ENCODE measurements around the gene KIAA0753.

The KIAA0753 gene

DNA sequence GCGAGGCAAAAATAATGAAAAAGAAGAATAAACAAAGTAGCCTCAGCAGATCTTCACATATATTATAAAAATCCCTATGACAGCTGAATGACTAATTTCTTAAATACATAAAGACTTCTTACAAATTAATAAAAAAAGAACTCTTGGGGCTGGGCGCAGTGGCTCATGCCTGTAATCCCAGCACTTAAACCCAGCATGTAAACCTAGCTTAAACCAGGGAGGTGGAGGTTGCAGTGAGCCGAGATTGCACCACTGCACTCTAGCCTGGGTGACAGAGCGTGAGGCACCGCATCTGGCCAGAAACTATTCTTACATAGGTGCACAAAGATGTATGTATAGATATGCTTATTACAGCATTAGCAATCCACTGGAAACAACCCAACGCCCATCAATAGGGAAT, 38.7 kb upstream of the KIAA0753 start:
- Histone ChIP-seq H3K36me3 (no peaks in the 10 kb centered on the region), H3K9me3 (ENCODE audit: severe bottlenecking) (no peaks in the 10 kb centered on the region), H3K4me3 (ENCODE audit: low read depth, low read length) (no peak overlapping the region), H3K27me3 (ENCODE audit: insufficient read depth, low read depth, severe bottlenecking) (peaks cover 19% of the 10 kb centered on the region), H3K27ac (no peak overlapping the region)
- no peak for TF ChIP-seq CTCF (IDR thresholded peaks at IDR 0.05; ENCODE audit: low read depth, low read length)
- no peak for DNase-seq

DNA sequence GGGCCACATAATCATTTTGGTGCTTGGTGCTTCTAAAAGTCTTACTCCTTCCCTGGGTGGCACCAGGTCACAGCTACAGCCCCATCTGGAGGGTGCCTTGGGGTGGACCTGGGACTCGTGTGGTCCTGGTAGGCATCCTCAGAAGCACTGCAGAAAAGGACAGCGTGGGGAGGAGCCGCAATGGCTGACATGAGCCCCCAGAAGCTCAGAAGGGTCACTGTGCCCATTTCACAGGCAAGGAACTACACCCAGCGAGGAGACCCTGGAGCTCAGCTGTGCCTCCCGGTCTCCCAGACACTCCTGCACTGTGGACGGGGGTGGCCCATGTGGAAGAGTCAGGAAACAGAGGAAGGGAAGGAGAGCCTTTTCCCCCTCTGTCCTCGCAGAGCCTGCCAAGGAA, 37.4 kb upstream of the KIAA0753 start:
- DNase-seq, result no peak
- no peak for TF ChIP-seq CTCF (IDR thresholded peaks at IDR 0.05; ENCODE audit: low read depth, low read length)
- Histone ChIP-seq H3K27me3 (ENCODE audit: insufficient read depth, low read depth, severe bottlenecking) (peaks cover 10% of the 10 kb centered on the region), H3K9me3 (ENCODE audit: severe bottlenecking) (no peaks in the 10 kb centered on the region), H3K27ac (no peak overlapping the region), H3K36me3 (no peaks in the 10 kb centered on the region), H3K4me3 (ENCODE audit: low read depth, low read length) (no peak overlapping the region)

DNA sequence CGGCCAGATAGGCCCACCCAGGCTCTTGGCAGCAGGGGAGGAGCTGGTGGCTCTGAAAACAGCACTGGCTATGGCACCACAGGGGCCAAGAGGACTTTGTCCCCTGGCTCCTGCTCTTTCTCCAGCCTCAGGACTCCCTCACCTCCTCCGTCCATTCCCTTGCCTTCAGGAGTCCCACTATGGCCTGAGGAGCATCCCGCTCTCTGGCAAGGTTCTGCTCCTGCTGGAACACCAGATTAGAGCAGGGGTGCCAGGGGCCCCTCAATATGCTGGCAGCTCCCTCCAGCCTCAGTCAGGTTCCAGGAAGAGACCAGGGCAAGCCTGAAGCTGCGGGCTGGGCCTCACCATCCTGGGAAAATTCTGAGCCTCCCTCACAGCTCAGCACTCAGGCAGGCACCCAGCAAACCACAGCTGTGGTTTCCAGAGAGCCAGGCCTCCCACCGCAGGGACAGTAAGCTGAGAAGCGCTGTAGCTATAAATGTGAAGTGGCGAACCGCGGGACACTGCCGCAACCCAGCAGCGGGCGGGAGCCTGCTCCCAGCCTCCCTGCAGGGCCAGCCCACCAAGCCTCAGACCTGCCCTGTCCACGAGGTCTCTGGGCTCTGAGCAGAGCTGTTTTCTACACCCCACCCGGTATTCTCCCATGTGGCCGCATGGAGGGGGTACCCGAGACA, 36.8 kb upstream of the KIAA0753 start:
- H3K4me3 ChIP-seq (ENCODE audit: low read depth, low read length), result no peak overlapping the region
- no peaks in the 10 kb centered on the region for H3K36me3 ChIP-seq
- no peak for DNase-seq
- H3K9me3 ChIP-seq (ENCODE audit: severe bottlenecking), result no peaks in the 10 kb centered on the region
- no peak for TF ChIP-seq CTCF (IDR thresholded peaks at IDR 0.05; ENCODE audit: low read depth, low read length)
- H3K27ac ChIP-seq, result no peak overlapping the region
- H3K27me3 ChIP-seq (ENCODE audit: insufficient read depth, low read depth, severe bottlenecking), result peaks cover 9% of the 10 kb centered on the region

DNA sequence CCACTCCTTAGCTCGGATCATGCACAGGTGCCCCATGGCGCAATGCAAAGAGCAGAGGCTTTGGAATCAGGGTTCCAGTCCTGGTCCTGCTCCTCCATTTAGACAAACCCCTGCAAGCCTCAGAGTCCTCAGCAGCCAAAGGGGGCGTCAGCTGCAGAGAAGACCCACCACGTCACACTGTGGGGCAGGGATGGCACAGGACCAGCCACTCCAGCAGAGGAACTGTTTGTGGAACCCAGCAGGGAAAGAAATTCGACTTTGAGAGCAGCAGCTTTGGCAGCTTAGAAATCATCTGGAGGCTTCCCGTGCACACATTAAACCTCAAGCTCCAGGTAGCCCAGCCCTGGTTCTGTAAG, 36.3 kb upstream of the KIAA0753 start:
- Histone ChIP-seq H3K27me3 (ENCODE audit: insufficient read depth, low read depth, severe bottlenecking) (peaks cover 7% of the 10 kb centered on the region), H3K9me3 (ENCODE audit: severe bottlenecking) (no peaks in the 10 kb centered on the region), H3K4me3 (ENCODE audit: low read depth, low read length) (no peak overlapping the region), H3K27ac (no peak overlapping the region), H3K36me3 (no peaks in the 10 kb centered on the region)
- DNase-seq, result no peak
- TF ChIP-seq CTCF (IDR thresholded peaks at IDR 0.05; ENCODE audit: low read depth, low read length), result no peak

DNA sequence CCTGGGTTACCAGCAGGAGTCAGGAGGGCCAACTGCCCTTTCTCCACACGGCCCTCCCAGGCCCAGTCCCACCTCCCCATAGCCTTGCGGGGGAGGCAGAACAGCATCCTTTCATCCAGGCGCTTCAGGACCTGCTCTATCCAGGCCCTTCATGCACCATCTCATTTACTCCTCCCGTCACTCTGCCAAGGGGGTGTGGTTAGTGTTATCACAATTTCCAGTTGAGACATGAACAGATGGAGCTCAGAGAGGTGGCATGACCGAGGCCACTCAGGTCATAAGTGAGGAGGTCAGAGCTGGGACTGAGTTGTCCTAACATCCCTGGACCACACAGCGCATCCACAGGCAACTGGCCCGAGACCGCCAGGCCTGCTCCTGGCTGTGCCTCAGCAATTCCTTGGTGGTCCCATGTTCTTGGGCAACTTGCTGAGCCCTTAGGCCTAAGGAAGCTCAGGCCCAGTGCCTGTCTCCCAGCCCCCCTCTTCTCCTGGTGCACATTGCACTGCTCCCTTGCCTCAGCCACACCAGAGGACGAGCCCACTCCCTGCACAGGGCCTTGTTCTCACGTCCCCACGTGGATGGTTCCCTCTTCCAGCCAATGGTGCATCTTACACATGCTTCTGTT, 34.8 kb upstream of the KIAA0753 start:
- Histone ChIP-seq H3K9me3 (ENCODE audit: severe bottlenecking) (no peaks in the 10 kb centered on the region), H3K4me3 (ENCODE audit: low read depth, low read length) (no peak overlapping the region), H3K27ac (no peak overlapping the region), H3K27me3 (ENCODE audit: insufficient read depth, low read depth, severe bottlenecking) (peaks cover 2% of the 10 kb centered on the region), H3K36me3 (no peaks in the 10 kb centered on the region)
- TF ChIP-seq CTCF (IDR thresholded peaks at IDR 0.05; ENCODE audit: low read depth, low read length), result no peak
- no peak for DNase-seq

- TF ChIP-seq CTCF (IDR thresholded peaks at IDR 0.05; ENCODE audit: low read depth, low read length), result no peak
- Histone ChIP-seq H3K4me3 (ENCODE audit: low read depth, low read length) (no peak overlapping the region), H3K36me3 (no peaks in the 10 kb centered on the region), H3K9me3 (ENCODE audit: severe bottlenecking) (no peaks in the 10 kb centered on the region), H3K27ac (no peak overlapping the region), H3K27me3 (ENCODE audit: insufficient read depth, low read depth, severe bottlenecking) (no peaks in the 10 kb centered on the region)
- DNase-seq, result no peak
Observed at GRCh38 chr17:6674586-6674985, 34.1 kb upstream of the KIAA0753 start.

Measured in WERI-Rb-1 (cell line).